ENCODE data around the gene MED25. TPM values are rescaled to one million over a fixed set of nuclear protein-coding genes. Genes with fewer than 3 reads are reported as not detected.
A peak's percentile ranks its signal among the peaks of the same experiment; 100 is the strongest.

Gene MED25
- total RNA-seq, 1 donor from 2014 or later: 72.2 TPM

- Mint-ChIP-seq H3K4me1 (ENCODE audit: low read depth, unreplicated experiment) (peaks cover 5% of the 10 kb centered on the region), H3K27me3 (ENCODE audit: low read depth, unreplicated experiment) (no peaks in the 10 kb centered on the region), H3K36me3 (ENCODE audit: low read depth, unreplicated experiment) (peaks cover 13% of the 10 kb centered on the region), H3K9me3 (ENCODE audit: unreplicated experiment) (no peaks in the 10 kb centered on the region), H3K4me3 (ENCODE audit: unreplicated experiment) (no peak overlapping the region), H3K27ac (ENCODE audit: unreplicated experiment) (no peak overlapping the region)
- H3K27ac ChIP-seq (ENCODE audit: low read depth, low read length): peak overlapping the region; percentile 100
- H3K4me2 ChIP-seq (ENCODE audit: low read length): peak overlapping the region; percentile 93
- peaks cover 5% of the 10 kb centered on the region for H4K20me1 ChIP-seq (ENCODE audit: insufficient read depth, low read length)
- peaks cover 63% of the 10 kb centered on the region for H3K79me2 ChIP-seq (ENCODE audit: insufficient read depth, low read length)
- no peak overlapping the region for H2AFZ ChIP-seq (ENCODE audit: low read depth, low read length)
- peak overlapping the region; percentile 88 for H3K4me3 ChIP-seq (ENCODE audit: insufficient read depth, low read depth, low read length)
- DNase-seq (ENCODE audit: low read depth) (no peak), FAIRE-seq (no peak)
- peaks cover 27% of the 10 kb centered on the region for H3K4me1 ChIP-seq (ENCODE audit: insufficient read depth, low read length)
- no peak for TF ChIP-seq CTCF (IDR thresholded peaks at IDR 0.05; ENCODE audit: insufficient read depth, low read depth, low read length)
- TF ChIP-seq EZH2 (IDR thresholded peaks at IDR 0.05; ENCODE audit: insufficient read depth, low read length): no peak
- no peaks in the 10 kb centered on the region for H3K27me3 ChIP-seq (ENCODE audit: insufficient read depth, low read length)
- H3K9me3 ChIP-seq (ENCODE audit: insufficient read depth, low read depth, low read length): no peaks in the 10 kb centered on the region
- H3K9ac ChIP-seq (ENCODE audit: low read length): peak overlapping the region; percentile 99
- peaks cover 4% of the 10 kb centered on the region for H3K36me3 ChIP-seq (ENCODE audit: insufficient read depth, low read length)
Observed at GRCh38 chr19:49875177-49875576, 57.1 kb downstream of the MED25 start.

GRCh38 chr19:49875857-49876421 is 57.9 kb downstream of the MED25 start:
- peak overlapping the region; percentile 88 for H3K4me3 ChIP-seq (ENCODE audit: insufficient read depth, low read depth, low read length)
- H3K27ac Mint-ChIP-seq (ENCODE audit: unreplicated experiment): no peak overlapping the region
- H3K9me3 Mint-ChIP-seq (ENCODE audit: unreplicated experiment): no peaks in the 10 kb centered on the region
- peaks cover 5% of the 10 kb centered on the region for H4K20me1 ChIP-seq (ENCODE audit: insufficient read depth, low read length)
- DNase-seq (ENCODE audit: low read depth): no peak
- no peaks in the 10 kb centered on the region for H3K9me3 ChIP-seq (ENCODE audit: insufficient read depth, low read depth, low read length)
- H3K79me2 ChIP-seq (ENCODE audit: insufficient read depth, low read length): peaks cover 55% of the 10 kb centered on the region
- peaks cover 3% of the 10 kb centered on the region for H3K4me1 Mint-ChIP-seq (ENCODE audit: low read depth, unreplicated experiment)
- peak overlapping the region; percentile 99 for H3K9ac ChIP-seq (ENCODE audit: low read length)
- H3K27ac ChIP-seq (ENCODE audit: low read depth, low read length): peak overlapping the region; percentile 100
- H3K36me3 Mint-ChIP-seq (ENCODE audit: low read depth, unreplicated experiment): peaks cover 14% of the 10 kb centered on the region
- peaks cover 4% of the 10 kb centered on the region for H3K36me3 ChIP-seq (ENCODE audit: insufficient read depth, low read length)
- no peak for TF ChIP-seq CTCF (IDR thresholded peaks at IDR 0.05; ENCODE audit: insufficient read depth, low read depth, low read length)
- no peak for TF ChIP-seq EZH2 (IDR thresholded peaks at IDR 0.05; ENCODE audit: insufficient read depth, low read length)
- no peak for FAIRE-seq
- H3K27me3 ChIP-seq (ENCODE audit: insufficient read depth, low read length): no peaks in the 10 kb centered on the region
- H3K27me3 Mint-ChIP-seq (ENCODE audit: low read depth, unreplicated experiment): no peaks in the 10 kb centered on the region
- H2AFZ ChIP-seq (ENCODE audit: low read depth, low read length): peak overlapping the region; percentile 68
- H3K4me1 ChIP-seq (ENCODE audit: insufficient read depth, low read length): peaks cover 20% of the 10 kb centered on the region
- H3K4me3 Mint-ChIP-seq (ENCODE audit: unreplicated experiment): no peak overlapping the region
- peak overlapping the region; percentile 93 for H3K4me2 ChIP-seq (ENCODE audit: low read length)

DNA sequence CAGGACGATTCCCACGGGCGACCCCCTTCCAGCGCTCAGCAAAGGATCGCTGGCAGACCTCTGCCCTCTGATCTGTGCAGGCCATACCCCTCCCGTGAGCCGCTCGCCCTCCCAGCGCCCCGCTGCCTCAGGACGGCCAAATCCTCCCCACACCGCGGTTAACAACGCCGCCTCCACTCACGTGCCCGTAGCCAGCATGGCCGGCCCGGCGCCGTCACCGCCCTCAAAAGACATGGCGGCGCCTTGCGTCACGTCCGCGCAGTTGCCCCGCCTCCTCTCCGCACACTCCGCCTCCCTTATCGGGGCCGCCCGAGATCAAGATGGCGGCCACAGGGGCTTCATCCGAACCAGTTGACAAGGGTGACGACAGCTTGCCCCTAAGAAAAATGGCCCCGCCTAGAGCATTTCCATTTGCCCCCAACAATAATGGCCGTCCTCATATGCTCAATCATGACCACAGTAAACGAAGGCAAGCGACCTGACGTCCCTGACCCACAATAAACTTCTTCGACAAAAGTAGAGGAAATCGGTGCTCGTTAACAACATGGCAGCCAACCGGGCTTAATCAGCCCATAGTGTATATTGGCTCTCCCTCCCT is 58.4 kb downstream of the MED25 start:
- H3K9me3 Mint-ChIP-seq (ENCODE audit: unreplicated experiment): no peaks in the 10 kb centered on the region
- peaks cover 20% of the 10 kb centered on the region for H3K4me1 ChIP-seq (ENCODE audit: insufficient read depth, low read length)
- H3K27ac ChIP-seq (ENCODE audit: low read depth, low read length): peak overlapping the region; percentile 100
- H3K27me3 ChIP-seq (ENCODE audit: insufficient read depth, low read length): no peaks in the 10 kb centered on the region
- no peaks in the 10 kb centered on the region for H3K36me3 ChIP-seq (ENCODE audit: insufficient read depth, low read length)
- H3K36me3 Mint-ChIP-seq (ENCODE audit: low read depth, unreplicated experiment): peaks cover 14% of the 10 kb centered on the region
- peak; percentile 96 for DNase-seq (ENCODE audit: low read depth)
- peak overlapping the region; percentile 95 for H2AFZ ChIP-seq (ENCODE audit: low read depth, low read length)
- H4K20me1 ChIP-seq (ENCODE audit: insufficient read depth, low read length): peaks cover 5% of the 10 kb centered on the region
- peak; percentile 34 for FAIRE-seq
- H3K4me1 Mint-ChIP-seq (ENCODE audit: low read depth, unreplicated experiment): peaks cover 3% of the 10 kb centered on the region
- TF ChIP-seq CTCF (IDR thresholded peaks at IDR 0.05; ENCODE audit: insufficient read depth, low read depth, low read length): no peak
- no peak for TF ChIP-seq EZH2 (IDR thresholded peaks at IDR 0.05; ENCODE audit: insufficient read depth, low read length)
- no peaks in the 10 kb centered on the region for H3K27me3 Mint-ChIP-seq (ENCODE audit: low read depth, unreplicated experiment)
- no peak overlapping the region for H3K4me3 Mint-ChIP-seq (ENCODE audit: unreplicated experiment)
- H3K79me2 ChIP-seq (ENCODE audit: insufficient read depth, low read length): peaks cover 51% of the 10 kb centered on the region
- no peaks in the 10 kb centered on the region for H3K9me3 ChIP-seq (ENCODE audit: insufficient read depth, low read depth, low read length)
- H3K4me2 ChIP-seq (ENCODE audit: low read length): peak overlapping the region; percentile 93
- no peak overlapping the region for H3K27ac Mint-ChIP-seq (ENCODE audit: unreplicated experiment)
- peak overlapping the region; percentile 88 for H3K4me3 ChIP-seq (ENCODE audit: insufficient read depth, low read depth, low read length)
- peak overlapping the region; percentile 99 for H3K9ac ChIP-seq (ENCODE audit: low read length)
